Activated CD8-positive, alpha-beta memory T cell treated with anti-CD3 and anti-CD28 coated beads, Interleukin-2, amount 50 U/mL, for 24 hours (primary cell): Measurements from ENCODE around the gene STIMATE.

Experiments
- DNase-seq: peaks from one replicate; pipeline ENCODE4 v3.0.0-alpha.2; 2020; ENCODE audit errors: extremely low read depth

Gene STIMATE

DNA sequence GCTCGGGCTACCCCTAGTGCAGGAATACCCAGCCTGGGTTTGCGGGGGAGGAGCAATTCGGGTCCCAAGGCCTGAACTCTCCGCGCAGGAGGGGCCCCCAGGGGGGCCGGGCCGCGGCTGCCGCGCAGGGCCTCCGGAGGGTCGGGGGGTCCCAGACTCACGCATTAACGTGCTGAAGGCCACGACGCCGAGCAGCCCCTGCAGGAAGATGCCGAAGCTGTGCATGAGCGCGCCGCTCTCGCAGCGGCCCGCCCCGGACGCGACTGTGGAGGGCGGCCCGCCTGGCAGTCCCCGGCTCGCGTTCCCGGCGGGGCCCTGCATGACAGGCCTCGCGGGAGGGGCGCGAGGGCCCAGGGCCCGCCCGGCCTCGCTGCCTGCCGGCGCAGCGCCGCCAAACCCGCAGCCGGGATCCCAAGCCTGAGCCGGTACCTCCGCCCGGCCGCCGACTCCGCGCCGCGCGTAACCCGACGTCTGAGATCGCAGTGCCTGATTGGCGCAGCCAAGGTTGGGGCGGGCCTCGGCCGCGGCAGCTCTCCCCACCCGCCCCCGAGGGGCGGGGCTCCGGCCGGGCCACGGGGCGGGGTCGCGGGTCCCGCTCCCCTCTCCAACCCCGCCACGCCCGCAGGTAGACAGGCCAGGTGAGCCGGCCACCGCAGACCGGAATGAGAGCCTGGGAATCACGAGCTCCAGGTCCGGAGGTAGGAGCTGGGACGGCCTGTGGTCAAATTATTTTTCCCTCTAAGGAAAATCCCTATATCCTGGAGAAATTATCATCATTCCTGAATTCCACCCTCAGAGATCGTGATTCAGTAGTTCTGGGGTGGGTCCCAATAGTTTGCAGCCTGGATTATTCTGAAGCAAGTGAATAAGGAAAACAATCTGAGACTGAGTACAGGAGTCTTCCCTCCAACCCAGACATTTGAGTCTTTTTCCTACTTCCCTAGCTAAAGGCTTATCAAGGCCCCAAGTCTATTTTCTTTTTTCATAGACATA is at the start of gene STIMATE:
Gene STIMATE, minus strand, starts transcription at position 419 of the 993 bp plus-strand sequence. Its CDS starts 98 bp downstream, at position 321.
- peak; percentile 62 for DNase-seq

GRCh38 chr3:52939600-52939999 is 42.3 kb upstream of the STIMATE start:
- DNase-seq = no peak

GRCh38 chr3:52934630-52935530 is 37.5 kb upstream of the STIMATE start:
- peak; percentile 24 for DNase-seq

DNA sequence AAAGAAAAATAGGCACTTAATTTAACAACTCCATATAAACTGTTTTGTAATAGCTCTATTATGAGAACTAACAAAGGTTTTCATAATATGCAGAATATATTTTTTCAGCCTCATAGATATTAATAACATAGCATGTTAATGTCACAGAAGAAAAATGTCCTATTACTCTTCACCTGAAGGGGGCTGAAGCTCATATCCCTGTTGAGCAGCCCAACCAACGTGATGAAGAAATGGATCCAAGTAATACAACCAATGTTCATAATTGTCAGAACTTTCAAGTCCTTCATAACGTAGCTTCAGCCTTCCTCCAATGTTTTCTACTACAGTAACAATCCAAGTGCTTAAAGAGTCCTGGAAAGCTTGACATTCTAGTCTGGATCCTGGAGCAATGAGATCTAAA is 34.5 kb upstream of the STIMATE start:
- no peak for DNase-seq

DNA sequence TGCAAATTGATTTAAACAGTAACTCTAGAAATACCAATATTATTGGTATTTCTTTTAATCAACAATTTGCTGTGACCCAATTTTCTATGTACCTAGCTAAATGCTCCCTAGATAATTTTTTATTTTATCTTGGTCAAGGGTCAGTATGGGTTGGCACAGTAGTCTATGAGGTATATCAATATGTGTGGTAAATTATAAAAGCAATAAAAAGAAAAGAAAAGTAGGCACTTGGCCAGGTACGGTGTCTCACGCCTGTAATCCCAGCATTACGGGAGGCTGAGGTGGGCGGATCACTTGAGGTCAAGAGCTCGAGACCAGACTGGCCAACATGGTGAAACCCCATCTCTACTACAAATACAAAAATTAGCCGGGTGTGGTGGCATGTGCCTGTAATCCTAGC is 34.0 kb upstream of the STIMATE start:
- DNase-seq = no peak

GRCh38 chr3:52930748-52931147 is 33.4 kb upstream of the STIMATE start:
- no peak for DNase-seq

GRCh38 chr3:52926554-52926953 is 29.2 kb upstream of the STIMATE start:
- no peak for DNase-seq

DNA sequence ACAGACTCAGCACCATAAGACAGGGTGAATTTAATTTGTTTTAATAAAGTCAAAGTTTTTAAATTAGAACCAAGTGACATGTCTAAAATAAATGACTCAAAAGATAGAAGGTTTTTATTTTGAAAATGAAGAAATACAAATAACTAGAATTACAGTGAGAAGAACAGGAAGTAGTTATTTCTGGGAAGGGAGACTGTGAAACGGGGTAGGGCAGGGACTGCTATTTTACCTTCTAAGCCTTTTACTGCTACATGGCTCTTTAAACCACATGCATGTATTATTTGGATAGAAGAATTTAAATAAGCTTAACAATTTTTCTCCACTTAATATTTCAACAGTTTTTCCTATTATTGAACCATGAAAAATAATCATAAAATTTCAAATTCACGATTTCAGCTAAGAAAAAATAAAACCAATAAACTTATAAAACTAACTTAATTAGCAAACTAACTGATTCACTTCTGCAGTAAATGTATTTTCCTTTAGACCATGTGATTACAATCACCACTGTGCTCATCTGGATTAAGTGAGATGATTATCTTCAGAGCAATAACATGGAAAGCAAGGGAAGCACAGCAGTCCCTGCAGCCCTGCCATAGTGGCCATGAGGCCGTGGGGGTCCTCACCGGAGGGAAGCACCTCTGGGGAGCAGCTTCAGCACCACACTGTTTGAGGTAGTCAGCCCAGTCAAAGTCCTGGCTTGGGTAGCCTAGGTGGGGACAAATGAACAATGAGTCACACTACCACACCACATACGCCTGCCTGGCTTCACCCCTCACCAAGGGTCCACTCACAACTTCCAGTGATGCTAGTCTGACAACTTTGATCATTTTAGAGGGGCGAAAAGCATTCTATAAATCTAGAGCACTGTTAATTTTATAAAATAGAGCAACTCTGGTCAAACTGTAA is 28.3 kb upstream of the STIMATE start:
- no peak for DNase-seq

DNA sequence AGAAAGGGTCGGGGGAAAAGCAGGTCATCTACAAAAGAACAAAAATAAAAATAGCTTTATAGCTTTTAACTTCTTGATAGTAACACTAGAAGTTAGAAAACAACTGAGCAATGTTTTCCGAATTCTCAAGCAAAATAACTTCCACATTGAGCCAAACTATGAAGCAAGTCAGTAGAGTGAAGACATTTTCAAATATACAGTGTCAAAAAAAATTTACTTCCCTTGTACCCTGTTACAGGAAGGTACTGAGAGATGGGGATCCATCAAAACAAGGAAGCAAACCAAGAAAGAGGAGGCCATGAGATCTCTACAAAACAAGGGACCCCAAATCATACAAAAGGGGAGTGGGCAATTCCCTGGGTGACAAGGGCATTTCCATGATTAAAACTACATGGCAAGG is 26.6 kb upstream of the STIMATE start:
- DNase-seq = no peak

- no peak for DNase-seq
These were observed 23.5 kb upstream of the STIMATE start for GRCh38 chr3:52920841-52921240.

DNA sequence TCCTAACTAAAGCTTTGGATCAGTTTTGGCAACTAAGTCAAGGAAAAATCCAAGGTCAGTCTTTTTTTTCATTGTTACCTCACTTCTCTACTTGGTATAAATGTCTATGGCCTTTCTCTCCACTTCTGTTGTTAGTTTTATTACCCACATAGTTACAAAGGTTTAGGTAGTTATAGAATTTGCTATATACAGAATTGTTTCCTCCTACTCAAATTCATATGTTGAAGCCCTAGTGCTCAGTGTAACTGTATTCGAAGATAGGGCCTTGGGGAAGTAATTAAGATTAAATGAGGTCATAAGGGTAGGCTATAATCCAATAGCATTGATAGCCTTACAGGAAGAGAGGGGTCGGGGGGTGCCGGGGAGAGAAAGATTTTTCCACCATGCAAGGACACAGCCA is 19.7 kb upstream of the STIMATE start:
- no peak for DNase-seq

GRCh38 chr3:52915294-52915693 is 17.9 kb upstream of the STIMATE start:
- DNase-seq = no peak

GRCh38 chr3:52912885-52913731 is 15.8 kb upstream of the STIMATE start:
- no peak for DNase-seq

DNA sequence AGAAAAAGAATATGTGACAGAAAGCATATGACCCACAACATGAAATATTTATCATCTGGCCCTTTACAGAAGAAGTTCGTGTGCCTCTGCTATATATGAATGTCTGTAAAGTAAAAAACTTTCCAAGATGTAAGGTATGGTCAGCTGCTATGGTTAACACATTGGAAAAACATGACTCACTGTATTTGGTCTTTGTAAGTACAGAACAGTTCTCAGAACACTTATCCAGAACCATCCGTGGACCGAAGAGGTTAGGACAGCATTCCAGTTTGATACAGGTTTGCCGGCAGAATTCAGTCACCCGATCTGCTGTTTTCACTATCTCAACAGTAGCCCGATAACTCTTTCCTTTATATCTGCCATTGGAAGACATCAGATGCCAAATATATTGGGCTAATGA is 13.5 kb upstream of the STIMATE start:
- no peak for DNase-seq

- DNase-seq = no peak
These were observed 10.1 kb upstream of the STIMATE start for GRCh38 chr3:52907497-52907896.

DNA sequence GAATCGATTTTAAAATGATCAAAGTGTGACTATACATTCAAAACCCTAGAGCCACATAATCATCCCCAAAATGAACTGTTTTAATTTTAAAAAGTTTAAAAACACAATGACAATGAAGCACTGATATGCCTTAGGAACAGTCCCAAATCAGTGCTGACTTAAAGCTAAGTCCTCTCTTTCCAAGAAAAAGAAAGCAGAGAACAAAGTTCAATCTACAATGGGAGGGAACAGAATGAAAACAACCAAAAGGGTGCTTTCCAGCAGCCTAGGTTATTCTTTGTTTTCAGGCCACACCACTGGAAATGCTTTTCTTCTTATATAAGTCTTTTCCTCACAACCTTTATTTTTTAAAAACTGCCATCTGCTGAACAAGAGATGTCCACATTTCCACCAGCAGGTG is 7.2 kb upstream of the STIMATE start:
- no peak for DNase-seq

DNA sequence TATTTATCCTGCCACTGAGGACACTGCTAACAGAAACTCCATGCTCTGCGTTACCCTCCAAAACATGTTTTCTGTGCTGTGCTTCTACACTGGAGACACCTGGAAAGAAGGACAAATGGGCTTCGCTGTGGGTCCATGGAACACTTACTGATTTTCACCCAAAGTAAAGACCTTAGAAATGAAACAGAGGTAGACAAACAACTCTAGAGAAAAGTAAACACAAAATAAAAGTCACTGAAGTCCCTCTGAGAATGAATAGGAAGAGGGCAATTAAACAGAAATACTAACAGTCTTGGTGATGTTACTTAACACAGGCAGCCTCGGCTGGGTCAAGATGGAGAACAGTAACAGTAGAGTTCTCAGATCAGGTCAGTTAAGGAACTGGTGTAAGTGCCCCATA is 6.7 kb upstream of the STIMATE start:
- DNase-seq = no peak

DNA sequence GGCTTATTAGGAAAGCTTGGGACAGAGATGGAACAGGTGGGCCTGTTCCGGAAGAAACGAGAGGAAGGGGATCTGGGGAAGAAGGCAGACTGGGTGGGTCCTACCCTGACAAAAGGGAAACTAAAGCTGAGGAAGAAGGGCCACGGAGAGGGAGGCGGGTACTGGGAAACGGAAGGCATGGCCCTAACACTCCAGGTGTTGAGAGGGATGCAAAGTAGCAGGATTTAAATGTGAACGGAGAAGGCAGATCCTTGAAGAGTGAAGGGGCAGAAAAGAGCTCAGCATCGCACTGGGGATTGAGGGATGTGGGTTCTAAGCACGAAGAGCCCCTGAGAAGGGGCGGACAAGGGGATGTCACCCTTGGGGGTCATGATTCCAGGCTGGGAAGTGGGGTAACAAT is 735 bp downstream of the STIMATE start:
- DNase-seq = no peak

DNA sequence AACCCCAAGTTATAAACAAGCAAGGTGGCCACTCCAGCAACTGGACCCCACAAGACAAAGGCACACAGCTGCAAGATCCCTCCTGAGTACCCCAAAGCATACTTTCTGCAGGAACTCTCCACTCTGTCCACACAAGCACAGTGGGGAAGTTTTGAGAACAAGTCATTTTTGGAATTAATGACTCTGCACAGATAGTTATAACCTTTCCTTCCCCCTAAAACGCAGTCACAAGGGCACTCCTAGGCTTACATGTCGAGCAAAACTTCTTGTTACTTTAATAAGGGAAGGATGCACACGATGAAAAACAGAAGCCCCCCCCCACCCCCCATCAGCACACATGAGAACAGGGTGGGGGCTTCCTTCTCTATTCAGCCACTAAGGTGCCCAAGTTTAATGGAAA is 1.2 kb downstream of the STIMATE start:
- no peak for DNase-seq

GRCh38 chr3:52895418-52895817 is 1.9 kb downstream of the STIMATE start:
- DNase-seq = no peak

DNA sequence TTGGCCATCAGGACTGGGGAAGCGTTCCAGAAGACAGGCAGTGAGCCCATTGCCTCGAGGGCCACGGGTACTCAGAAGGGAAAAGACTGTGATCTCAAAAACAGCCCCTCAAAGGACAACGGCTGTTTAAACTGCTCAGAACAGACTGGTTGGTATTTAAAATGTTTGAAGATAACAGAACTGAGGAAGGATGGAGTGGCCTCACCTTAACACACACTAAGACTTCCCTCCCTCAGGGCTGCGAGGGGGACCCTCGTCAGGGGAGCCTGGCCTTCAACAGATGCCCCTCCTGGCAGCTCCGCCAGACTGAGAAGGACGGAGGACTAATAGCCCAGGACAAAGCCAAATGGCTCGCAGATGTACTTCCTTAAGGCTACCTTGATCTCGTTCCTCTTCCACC is 2.6 kb downstream of the STIMATE start:
- DNase-seq = no peak
